ENCODE results near the gene SMARCA5. TPM values are rescaled to one million over a fixed set of nuclear protein-coding genes. Genes with fewer than 3 reads are reported as not detected.

SMARCA5 gene
- total RNA-seq, 2 experiments from 2014 or later, result 51.8 to 59.5 TPM

GRCh38 chr4:143558286-143558685 is 44.8 kb downstream of the SMARCA5 start:
- CTCF ChIA-PET, result interaction anchor here (1.3 to 2.4 kb wide), 6 partner anchors 8 to 87 kb away, joined by 4 to 7 read pairs (median 5); no protein-coding TSS in a partner anchor
- Mint-ChIP-seq H3K27ac (peak overlapping the region; percentile 91), H3K4me1 (peaks cover 38% of the 10 kb centered on the region), H3K27me3 (no peaks in the 10 kb centered on the region), H3K36me3 (peaks cover 20% of the 10 kb centered on the region), H3K9me3 (ENCODE audit: low read depth) (no peaks in the 10 kb centered on the region), H3K4me3 (peak overlapping the region; percentile 89)
- DNase-seq (no peak), ATAC-seq (no peak)

- DNase-seq (peak; percentile 81), ATAC-seq (peak; percentile 94)
- CTCF ChIA-PET, result interaction anchor here (1.0 to 2.4 kb wide), 8 partner anchors 9 to 421 kb away, joined by 3 to 7 read pairs (median 4); no protein-coding TSS in a partner anchor
- Mint-ChIP-seq H3K4me3 (peak overlapping the region; percentile 89), H3K27me3 (no peaks in the 10 kb centered on the region), H3K9me3 (ENCODE audit: low read depth) (no peaks in the 10 kb centered on the region), H3K4me1 (peaks cover 36% of the 10 kb centered on the region), H3K27ac (peak overlapping the region; percentile 91), H3K36me3 (peaks cover 17% of the 10 kb centered on the region)
Measured at GRCh38 chr4:143558823-143559756, 45.6 kb downstream of the SMARCA5 start.

- DNase-seq (peak; percentile 46), ATAC-seq (peak; percentile 14)
- H3K27ac Mint-ChIP-seq, result peak overlapping the region; percentile 91
- peaks cover 30% of the 10 kb centered on the region for H3K4me1 Mint-ChIP-seq
- peak overlapping the region; percentile 89 for H3K4me3 Mint-ChIP-seq
- H3K36me3 Mint-ChIP-seq, result peaks cover 14% of the 10 kb centered on the region
- no peaks in the 10 kb centered on the region for H3K9me3 Mint-ChIP-seq (ENCODE audit: low read depth)
- no peaks in the 10 kb centered on the region for H3K27me3 Mint-ChIP-seq
- CTCF ChIA-PET, result interaction anchor here (0.6 to 1.7 kb wide), 7 partner anchors 9 to 421 kb away, joined by 3 to 7 read pairs (median 4); no protein-coding TSS in a partner anchor
Measured at GRCh38 chr4:143559757-143560147, 46.2 kb downstream of the SMARCA5 start.

GRCh38 chr4:143564472-143564871 is 51.0 kb downstream of the SMARCA5 start:
- ATAC-seq (no peak), DNase-seq (no peak)
- Mint-ChIP-seq H3K36me3 (peaks cover 40% of the 10 kb centered on the region), H3K9me3 (ENCODE audit: low read depth) (no peaks in the 10 kb centered on the region), H3K27ac (no peak overlapping the region), H3K27me3 (no peaks in the 10 kb centered on the region), H3K4me3 (no peak overlapping the region), H3K4me1 (peaks cover 15% of the 10 kb centered on the region)
- CTCF ChIA-PET, result no interaction called here

GRCh38 chr4:143575331-143575730 is 61.8 kb downstream of the SMARCA5 start:
- no peak for DNase-seq
- no peaks in the 10 kb centered on the region for H3K9me3 Mint-ChIP-seq (ENCODE audit: low read depth)
- no peak overlapping the region for H3K27ac Mint-ChIP-seq
- no peaks in the 10 kb centered on the region for H3K27me3 Mint-ChIP-seq
- H3K4me3 Mint-ChIP-seq, result no peak overlapping the region
- peaks cover 12% of the 10 kb centered on the region for H3K36me3 Mint-ChIP-seq
- CTCF ChIA-PET, result no interaction called here
- ATAC-seq, result no peak
- no peaks in the 10 kb centered on the region for H3K4me1 Mint-ChIP-seq

GRCh38 chr4:143581331-143581946 is 67.9 kb downstream of the SMARCA5 start:
- CTCF ChIA-PET, result no interaction called here
- no peak for DNase-seq
- Mint-ChIP-seq H3K4me3 (no peak overlapping the region), H3K4me1 (no peaks in the 10 kb centered on the region), H3K27ac (no peak overlapping the region), H3K9me3 (ENCODE audit: low read depth) (peaks cover 7% of the 10 kb centered on the region), H3K36me3 (peaks cover 3% of the 10 kb centered on the region), H3K27me3 (no peaks in the 10 kb centered on the region)
- no peak for ATAC-seq

GRCh38 chr4:143585548-143585947 is 72.0 kb downstream of the SMARCA5 start:
- Mint-ChIP-seq H3K27ac (no peak overlapping the region), H3K4me1 (no peaks in the 10 kb centered on the region), H3K9me3 (ENCODE audit: low read depth) (peaks cover 7% of the 10 kb centered on the region), H3K36me3 (peaks cover 3% of the 10 kb centered on the region), H3K27me3 (no peaks in the 10 kb centered on the region), H3K4me3 (no peak overlapping the region)
- CTCF ChIA-PET, result no interaction called here
- ATAC-seq (no peak), DNase-seq (no peak)

GRCh38 chr4:143586080-143586479 is 72.6 kb downstream of the SMARCA5 start:
- ATAC-seq, result no peak
- peaks cover 7% of the 10 kb centered on the region for H3K9me3 Mint-ChIP-seq (ENCODE audit: low read depth)
- DNase-seq, result no peak

GRCh38 chr4:143587703-143588102 is 74.2 kb downstream of the SMARCA5 start:
- no peaks in the 10 kb centered on the region for H3K4me1 Mint-ChIP-seq
- no peak overlapping the region for H3K27ac Mint-ChIP-seq
- H3K4me3 Mint-ChIP-seq, result no peak overlapping the region
- no peak for DNase-seq
- ATAC-seq, result no peak
- CTCF ChIA-PET, result no interaction called here
- H3K9me3 Mint-ChIP-seq (ENCODE audit: low read depth), result peaks cover 7% of the 10 kb centered on the region
- H3K36me3 Mint-ChIP-seq, result peaks cover 3% of the 10 kb centered on the region
- no peaks in the 10 kb centered on the region for H3K27me3 Mint-ChIP-seq

More at GRCh38 chr4:143586080-143586479, 72.6 kb downstream of the SMARCA5 start:
- Mint-ChIP-seq H3K27me3 (no peaks in the 10 kb centered on the region), H3K27ac (no peak overlapping the region), H3K4me3 (no peak overlapping the region), H3K36me3 (peaks cover 3% of the 10 kb centered on the region), H3K4me1 (no peaks in the 10 kb centered on the region)
- CTCF ChIA-PET, result no interaction called here

GRCh38 chr4:143597276-143597675 is 83.8 kb downstream of the SMARCA5 start:
- no peak overlapping the region for H3K27ac Mint-ChIP-seq
- H3K36me3 Mint-ChIP-seq, result peaks cover 2% of the 10 kb centered on the region
- H3K9me3 Mint-ChIP-seq (ENCODE audit: low read depth), result peaks cover 4% of the 10 kb centered on the region
- no peak for ATAC-seq
- H3K4me1 Mint-ChIP-seq, result no peaks in the 10 kb centered on the region
- CTCF ChIA-PET, result no interaction called here
- no peak for DNase-seq
- no peak overlapping the region for H3K4me3 Mint-ChIP-seq
- H3K27me3 Mint-ChIP-seq, result peaks cover 4% of the 10 kb centered on the region

GRCh38 chr4:143598816-143599215 is 85.3 kb downstream of the SMARCA5 start:
- ATAC-seq (no peak), DNase-seq (no peak)
- no peaks in the 10 kb centered on the region for H3K4me1 Mint-ChIP-seq
- H3K27ac Mint-ChIP-seq, result no peak overlapping the region
- H3K36me3 Mint-ChIP-seq, result peaks cover 2% of the 10 kb centered on the region
- peaks cover 4% of the 10 kb centered on the region for H3K9me3 Mint-ChIP-seq (ENCODE audit: low read depth)
- CTCF ChIA-PET, result no interaction called here
- peaks cover 4% of the 10 kb centered on the region for H3K27me3 Mint-ChIP-seq
- H3K4me3 Mint-ChIP-seq, result no peak overlapping the region

GRCh38 chr4:143599827-143600226 is 86.3 kb downstream of the SMARCA5 start:
- Mint-ChIP-seq H3K27me3 (peaks cover 5% of the 10 kb centered on the region), H3K9me3 (ENCODE audit: low read depth) (no peaks in the 10 kb centered on the region), H3K27ac (no peak overlapping the region), H3K36me3 (no peaks in the 10 kb centered on the region), H3K4me3 (no peak overlapping the region), H3K4me1 (no peaks in the 10 kb centered on the region)
- DNase-seq (no peak), ATAC-seq (no peak)
- CTCF ChIA-PET, result no interaction called here

GRCh38 chr4:143606480-143606879 is 93.0 kb downstream of the SMARCA5 start:
- Mint-ChIP-seq H3K27ac (no peak overlapping the region), H3K36me3 (no peaks in the 10 kb centered on the region), H3K27me3 (peaks cover 12% of the 10 kb centered on the region), H3K4me3 (no peak overlapping the region), H3K9me3 (ENCODE audit: low read depth) (peaks cover 2% of the 10 kb centered on the region), H3K4me1 (no peaks in the 10 kb centered on the region)
- CTCF ChIA-PET, result no interaction called here
- DNase-seq (no peak), ATAC-seq (no peak)
